ENCODE results near the gene SPTLC1. TPM values are rescaled to one million over a fixed set of nuclear protein-coding genes. Genes with fewer than 3 reads are reported as not detected.

SPTLC1 gene
- polyA plus RNA-seq, 1 donor from 2014 or later = 74.8 TPM

DNA sequence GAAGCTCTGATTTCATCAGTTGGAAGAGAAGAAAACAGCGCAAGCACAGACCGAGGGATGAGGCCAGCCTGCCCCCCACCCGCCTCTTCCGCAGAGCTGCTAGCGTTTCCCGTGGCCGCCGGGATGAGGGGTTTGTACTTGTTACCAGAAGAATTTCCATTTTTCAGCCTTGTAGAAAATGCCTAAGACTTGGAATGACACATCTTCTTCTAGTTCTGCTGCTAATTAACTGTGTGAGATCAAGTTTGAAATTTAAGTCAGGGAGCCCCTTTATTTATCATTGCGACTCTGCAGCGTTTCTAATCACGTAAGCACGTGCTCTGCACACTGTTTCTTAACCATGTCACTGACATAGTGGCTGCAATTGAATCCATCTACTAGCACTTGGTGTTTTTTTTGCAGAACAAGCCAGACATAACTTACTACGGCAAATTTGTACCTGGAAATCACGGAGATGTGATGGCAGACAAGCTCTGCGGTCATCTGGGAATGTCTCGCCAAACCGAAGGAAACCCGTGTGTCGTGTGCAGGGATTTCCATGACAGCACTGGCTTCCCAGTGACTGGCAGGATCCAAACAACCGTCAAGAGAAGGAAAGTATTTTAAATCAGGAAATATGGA lies 123.4 kb downstream of the SPTLC1 start:
- Histone ChIP-seq H3K9ac (ENCODE audit: low read length) (no peak overlapping the region), H3K27me3 (ENCODE audit: insufficient read depth, low read depth, low read length) (no peaks in the 10 kb centered on the region), H3K27ac (ENCODE audit: low read length) (no peak overlapping the region), H4K20me1 (ENCODE audit: insufficient read depth) (no peaks in the 10 kb centered on the region), H3K9me3 (ENCODE audit: low read length) (no peaks in the 10 kb centered on the region), H3K79me2 (replicated peaks; ENCODE audit: insufficient read depth, low read length) (no peaks in the 10 kb centered on the region), H3K4me3 (ENCODE audit: low read length) (no peak overlapping the region), H3F3A (ENCODE audit: insufficient read depth, low read length, poor library complexity, severe bottlenecking) (no peaks in the 10 kb centered on the region), H3K4me2 (ENCODE audit: low read length) (no peak overlapping the region), H3K9me2 (ENCODE audit: insufficient read depth, low read length) (no peaks in the 10 kb centered on the region), H3K36me3 (ENCODE audit: insufficient read depth, low read length) (no peaks in the 10 kb centered on the region), H2AFZ (ENCODE audit: low read depth, low read length) (no peak overlapping the region)
- TF ChIP-seq SMC3 (conservative IDR thresholded peaks at IDR 0.05; ENCODE audit: poor library complexity) (no peak), EZH2 (IDR thresholded peaks at IDR 0.05; ENCODE audit: borderline replicate concordance, insufficient read depth, low read length, poor library complexity, severe bottlenecking) (no peak), RAD21 (conservative IDR thresholded peaks at IDR 0.05) (no peak), POLR2AphosphoS5 (IDR thresholded peaks at IDR 0.05) (no peak), MXI1 (conservative IDR thresholded peaks at IDR 0.05; ENCODE audit: poor library complexity, severe bottlenecking) (no peak), EP300 (conservative IDR thresholded peaks at IDR 0.05; ENCODE audit: poor library complexity, severe bottlenecking) (no peak)
- TF ChIP-seq, protein P1, sequence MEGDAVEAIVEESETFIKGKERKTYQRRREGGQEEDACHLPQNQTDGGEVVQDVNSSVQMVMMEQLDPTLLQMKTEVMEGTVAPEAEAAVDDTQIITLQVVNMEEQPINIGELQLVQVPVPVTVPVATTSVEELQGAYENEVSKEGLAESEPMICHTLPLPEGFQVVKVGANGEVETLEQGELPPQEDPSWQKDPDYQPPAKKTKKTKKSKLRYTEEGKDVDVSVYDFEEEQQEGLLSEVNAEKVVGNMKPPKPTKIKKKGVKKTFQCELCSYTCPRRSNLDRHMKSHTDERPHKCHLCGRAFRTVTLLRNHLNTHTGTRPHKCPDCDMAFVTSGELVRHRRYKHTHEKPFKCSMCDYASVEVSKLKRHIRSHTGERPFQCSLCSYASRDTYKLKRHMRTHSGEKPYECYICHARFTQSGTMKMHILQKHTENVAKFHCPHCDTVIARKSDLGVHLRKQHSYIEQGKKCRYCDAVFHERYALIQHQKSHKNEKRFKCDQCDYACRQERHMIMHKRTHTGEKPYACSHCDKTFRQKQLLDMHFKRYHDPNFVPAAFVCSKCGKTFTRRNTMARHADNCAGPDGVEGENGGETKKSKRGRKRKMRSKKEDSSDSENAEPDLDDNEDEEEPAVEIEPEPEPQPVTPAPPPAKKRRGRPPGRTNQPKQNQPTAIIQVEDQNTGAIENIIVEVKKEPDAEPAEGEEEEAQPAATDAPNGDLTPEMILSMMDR (IDR thresholded peaks at IDR 0.05; ENCODE audit: poor library complexity, severe bottlenecking) = no peak
- TF ChIP-seq, protein P2, sequence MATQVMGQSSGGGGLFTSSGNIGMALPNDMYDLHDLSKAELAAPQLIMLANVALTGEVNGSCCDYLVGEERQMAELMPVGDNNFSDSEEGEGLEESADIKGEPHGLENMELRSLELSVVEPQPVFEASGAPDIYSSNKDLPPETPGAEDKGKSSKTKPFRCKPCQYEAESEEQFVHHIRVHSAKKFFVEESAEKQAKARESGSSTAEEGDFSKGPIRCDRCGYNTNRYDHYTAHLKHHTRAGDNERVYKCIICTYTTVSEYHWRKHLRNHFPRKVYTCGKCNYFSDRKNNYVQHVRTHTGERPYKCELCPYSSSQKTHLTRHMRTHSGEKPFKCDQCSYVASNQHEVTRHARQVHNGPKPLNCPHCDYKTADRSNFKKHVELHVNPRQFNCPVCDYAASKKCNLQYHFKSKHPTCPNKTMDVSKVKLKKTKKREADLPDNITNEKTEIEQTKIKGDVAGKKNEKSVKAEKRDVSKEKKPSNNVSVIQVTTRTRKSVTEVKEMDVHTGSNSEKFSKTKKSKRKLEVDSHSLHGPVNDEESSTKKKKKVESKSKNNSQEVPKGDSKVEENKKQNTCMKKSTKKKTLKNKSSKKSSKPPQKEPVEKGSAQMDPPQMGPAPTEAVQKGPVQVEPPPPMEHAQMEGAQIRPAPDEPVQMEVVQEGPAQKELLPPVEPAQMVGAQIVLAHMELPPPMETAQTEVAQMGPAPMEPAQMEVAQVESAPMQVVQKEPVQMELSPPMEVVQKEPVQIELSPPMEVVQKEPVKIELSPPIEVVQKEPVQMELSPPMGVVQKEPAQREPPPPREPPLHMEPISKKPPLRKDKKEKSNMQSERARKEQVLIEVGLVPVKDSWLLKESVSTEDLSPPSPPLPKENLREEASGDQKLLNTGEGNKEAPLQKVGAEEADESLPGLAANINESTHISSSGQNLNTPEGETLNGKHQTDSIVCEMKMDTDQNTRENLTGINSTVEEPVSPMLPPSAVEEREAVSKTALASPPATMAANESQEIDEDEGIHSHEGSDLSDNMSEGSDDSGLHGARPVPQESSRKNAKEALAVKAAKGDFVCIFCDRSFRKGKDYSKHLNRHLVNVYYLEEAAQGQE (IDR thresholded peaks at IDR 0.05; ENCODE audit: borderline replicate concordance) = no peak

DNA sequence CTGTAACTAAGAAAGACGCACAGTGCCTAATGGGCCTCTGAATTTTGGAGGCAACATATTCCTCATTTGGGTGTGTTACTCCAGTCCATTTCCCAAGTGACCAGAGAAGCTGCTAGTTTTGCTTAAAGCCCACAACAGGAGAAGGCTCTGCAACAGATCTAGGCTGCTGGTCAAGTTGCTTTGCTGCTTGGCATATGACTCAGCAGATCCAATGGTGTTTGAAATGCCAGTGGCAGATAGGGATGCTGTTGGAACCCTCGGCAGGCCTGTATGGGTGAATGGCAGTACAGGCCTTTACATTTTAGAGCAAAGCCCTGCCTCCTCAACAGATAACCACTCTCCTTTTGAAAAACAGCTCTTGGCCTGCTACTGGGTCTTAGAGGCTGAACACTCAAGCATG lies 129.0 kb downstream of the SPTLC1 start:
- Histone ChIP-seq H3K79me2 (replicated peaks; ENCODE audit: insufficient read depth, low read length) (no peaks in the 10 kb centered on the region), H3K27me3 (ENCODE audit: insufficient read depth, low read depth, low read length) (no peaks in the 10 kb centered on the region), H3K4me3 (ENCODE audit: low read length) (no peak overlapping the region), H3K9me3 (ENCODE audit: low read length) (no peaks in the 10 kb centered on the region), H3K4me2 (ENCODE audit: low read length) (no peak overlapping the region), H3F3A (ENCODE audit: insufficient read depth, low read length, poor library complexity, severe bottlenecking) (no peaks in the 10 kb centered on the region), H3K36me3 (ENCODE audit: insufficient read depth, low read length) (no peaks in the 10 kb centered on the region), H3K9me2 (ENCODE audit: insufficient read depth, low read length) (no peaks in the 10 kb centered on the region), H3K9ac (ENCODE audit: low read length) (no peak overlapping the region), H3K27ac (ENCODE audit: low read length) (no peak overlapping the region), H2AFZ (ENCODE audit: low read depth, low read length) (no peak overlapping the region), H4K20me1 (ENCODE audit: insufficient read depth) (no peaks in the 10 kb centered on the region)
- no peak for TF ChIP-seq SMC3 (conservative IDR thresholded peaks at IDR 0.05; ENCODE audit: poor library complexity)
- no peak for TF ChIP-seq EP300 (conservative IDR thresholded peaks at IDR 0.05; ENCODE audit: poor library complexity, severe bottlenecking)
- TF ChIP-seq RAD21 (conservative IDR thresholded peaks at IDR 0.05) = no peak
- TF ChIP-seq POLR2AphosphoS5 (IDR thresholded peaks at IDR 0.05) = no peak
- no peak for TF ChIP-seq MXI1 (conservative IDR thresholded peaks at IDR 0.05; ENCODE audit: poor library complexity, severe bottlenecking)
- TF ChIP-seq, protein P1 (IDR thresholded peaks at IDR 0.05; ENCODE audit: poor library complexity, severe bottlenecking) = no peak
- TF ChIP-seq, protein P2 (IDR thresholded peaks at IDR 0.05; ENCODE audit: borderline replicate concordance) = no peak
- no peak for TF ChIP-seq TAF1 (IDR thresholded peaks at IDR 0.05; ENCODE audit: low read depth)
